Endometrial microvascular endothelial cells (primary cell): Measurements from ENCODE around the gene C21orf91. TPM values are rescaled to one million over a fixed set of nuclear protein-coding genes. Genes with fewer than 3 reads are reported as not detected.

ENCODE experiments used
- in situ Hi-C: cut with HindIII; loops from 2 replicates; pipeline ENCODE4 v1.10.0; 2017; ENCODE audit warnings: low sequenced_read_pairs, low pct_unique_long_range_greater_than_20kb; ENCODE audit errors: inconsistent ontology term
- total RNA-seq: library from RNA; depleted of rRNA; stranded (reverse); fragments of >200 nt; gene quantifications from one replicate; pipeline ENCODE4 v1.2.3, GENCODE V29; 2015; ENCODE audit errors: inconsistent ontology term

C21orf91 gene
- total RNA-seq, 1 donor from 2014 or later: 0.93 TPM

- in situ Hi-C loops: no loop called here
Measured at GRCh38 chr21:17745086-17745485, 74.1 kb downstream of the C21orf91 start.

- in situ Hi-C loops: no loop called here
Measured at GRCh38 chr21:17742940-17743592, 76.1 kb downstream of the C21orf91 start.

- in situ Hi-C loops: no loop called here
Measured at GRCh38 chr21:17742181-17742580, 77.0 kb downstream of the C21orf91 start.

Other genes with a start within 250 kb of the C21orf91 start
- 31.2 TPM for gene BTG3, start 206.5 kb downstream of the C21orf91 start, total RNA-seq